Measurements from ENCODE around the gene EPS8L1.

The EPS8L1 gene

GRCh38 chr19:55096061-55096701 is 20.5 kb downstream of the EPS8L1 start:
- no peak overlapping the region for H2AFZ ChIP-seq (ENCODE audit: low read length)
- H3K4me2 ChIP-seq (ENCODE audit: low read depth, low read length, poor library complexity, severe bottlenecking): no peak overlapping the region
- no peaks in the 10 kb centered on the region for H3K79me2 ChIP-seq (ENCODE audit: insufficient read depth, low read length)
- no peaks in the 10 kb centered on the region for H3K9me2 ChIP-seq (replicated peaks; ENCODE audit: low read depth, low read length)
- no peaks in the 10 kb centered on the region for H3K27me3 ChIP-seq (ENCODE audit: insufficient read depth, low read length, poor library complexity, severe bottlenecking)
- H3K9ac ChIP-seq (ENCODE audit: low read depth, low read length, poor library complexity, severe bottlenecking): no peak overlapping the region
- H4K20me1 ChIP-seq (ENCODE audit: insufficient read depth, low read length, poor library complexity, severe bottlenecking): no peaks in the 10 kb centered on the region
- H3K36me3 ChIP-seq (ENCODE audit: insufficient read depth, low read length): peaks cover 15% of the 10 kb centered on the region; the same call in 1 of the 2 replicates
- H3K4me1 ChIP-seq (ENCODE audit: insufficient read depth, low read length, poor library complexity, severe bottlenecking): no peaks in the 10 kb centered on the region
- H3K4me3 ChIP-seq (ENCODE audit: low read length, poor library complexity, severe bottlenecking): no peak overlapping the region
- no peaks in the 10 kb centered on the region for H3K9me3 ChIP-seq (ENCODE audit: insufficient read depth, low read depth, low read length)
- no peak for TF ChIP-seq CTCF (conservative IDR thresholded peaks at IDR 0.05; ENCODE audit: low read length)
- no peak for TF ChIP-seq EZH2phosphoT487 (IDR thresholded peaks at IDR 0.05; ENCODE audit: borderline replicate concordance)
- H3F3A ChIP-seq (ENCODE audit: low read depth): no peaks in the 10 kb centered on the region

- Histone ChIP-seq H3K9me3 (ENCODE audit: insufficient read depth, low read depth, low read length) (no peaks in the 10 kb centered on the region), H3K4me3 (ENCODE audit: low read length, poor library complexity, severe bottlenecking) (no peak overlapping the region), H3K4me1 (ENCODE audit: insufficient read depth, low read length, poor library complexity, severe bottlenecking) (no peaks in the 10 kb centered on the region), H3F3A (ENCODE audit: low read depth) (no peaks in the 10 kb centered on the region), H3K27me3 (ENCODE audit: insufficient read depth, low read length, poor library complexity, severe bottlenecking) (no peaks in the 10 kb centered on the region), H3K9me2 (replicated peaks; ENCODE audit: low read depth, low read length) (no peaks in the 10 kb centered on the region), H3K79me2 (ENCODE audit: insufficient read depth, low read length) (no peaks in the 10 kb centered on the region), H2AFZ (ENCODE audit: low read length) (no peak overlapping the region), H3K36me3 (ENCODE audit: insufficient read depth, low read length) (peaks cover 19% of the 10 kb centered on the region; the same call in 1 of the 2 replicates), H3K9ac (ENCODE audit: low read depth, low read length, poor library complexity, severe bottlenecking) (no peak overlapping the region), H4K20me1 (ENCODE audit: insufficient read depth, low read length, poor library complexity, severe bottlenecking) (no peaks in the 10 kb centered on the region), H3K4me2 (ENCODE audit: low read depth, low read length, poor library complexity, severe bottlenecking) (no peak overlapping the region)
- no peak for TF ChIP-seq CTCF (conservative IDR thresholded peaks at IDR 0.05; ENCODE audit: low read length)
- no peak for TF ChIP-seq EZH2phosphoT487 (IDR thresholded peaks at IDR 0.05; ENCODE audit: borderline replicate concordance)
Observed at GRCh38 chr19:55097864-55098715, 22.4 kb downstream of the EPS8L1 start.

- Histone ChIP-seq H3K4me2 (ENCODE audit: low read depth, low read length, poor library complexity, severe bottlenecking) (no peak overlapping the region), H3K9ac (ENCODE audit: low read depth, low read length, poor library complexity, severe bottlenecking) (no peak overlapping the region), H4K20me1 (ENCODE audit: insufficient read depth, low read length, poor library complexity, severe bottlenecking) (no peaks in the 10 kb centered on the region), H3K4me1 (ENCODE audit: insufficient read depth, low read length, poor library complexity, severe bottlenecking) (no peaks in the 10 kb centered on the region), H3K4me3 (ENCODE audit: low read length, poor library complexity, severe bottlenecking) (no peak overlapping the region), H3K9me3 (ENCODE audit: insufficient read depth, low read depth, low read length) (no peaks in the 10 kb centered on the region), H2AFZ (ENCODE audit: low read length) (no peak overlapping the region), H3K36me3 (ENCODE audit: insufficient read depth, low read length) (peaks cover 19% of the 10 kb centered on the region; the same call in 1 of the 2 replicates), H3K27me3 (ENCODE audit: insufficient read depth, low read length, poor library complexity, severe bottlenecking) (no peaks in the 10 kb centered on the region), H3K9me2 (replicated peaks; ENCODE audit: low read depth, low read length) (no peaks in the 10 kb centered on the region), H3K79me2 (ENCODE audit: insufficient read depth, low read length) (no peaks in the 10 kb centered on the region), H3F3A (ENCODE audit: low read depth) (no peaks in the 10 kb centered on the region)
- no peak for TF ChIP-seq CTCF (conservative IDR thresholded peaks at IDR 0.05; ENCODE audit: low read length)
- no peak for TF ChIP-seq EZH2phosphoT487 (IDR thresholded peaks at IDR 0.05; ENCODE audit: borderline replicate concordance)
Observed at GRCh38 chr19:55098716-55099556, 23.3 kb downstream of the EPS8L1 start.
